Raji (cell line): ENCODE measurements around the gene MRPL34.

Experiments
- POLR2A ChIP-seq: IDR thresholded peaks from 2 replicates; pipeline ENCODE4 v1.6.1; 2011; ENCODE audit warnings: low read depth, low read length, control low read depth; ENCODE audit not compliant: insufficient read depth

MRPL34 gene

GRCh38 chr19:17319473-17320238, 14.0 kb downstream of the MRPL34 start:
- no peak for TF ChIP-seq POLR2A

GRCh38 chr19:17320435-17320834, 14.8 kb downstream of the MRPL34 start:
- no peak for TF ChIP-seq POLR2A

- no peak for TF ChIP-seq POLR2A
Observed at GRCh38 chr19:17321655-17322489, 16.2 kb downstream of the MRPL34 start.

- no peak for TF ChIP-seq POLR2A
Observed at GRCh38 chr19:17322854-17323253, 17.2 kb downstream of the MRPL34 start.

- TF ChIP-seq POLR2A: no peak
Observed at GRCh38 chr19:17323300-17323963, 17.8 kb downstream of the MRPL34 start.

GRCh38 chr19:17323964-17324332, 18.3 kb downstream of the MRPL34 start:
- no peak for TF ChIP-seq POLR2A

- no peak for TF ChIP-seq POLR2A
Observed at GRCh38 chr19:17324357-17325114, 18.9 kb downstream of the MRPL34 start.

GRCh38 chr19:17325133-17325532, 19.5 kb downstream of the MRPL34 start:
- TF ChIP-seq POLR2A: no peak

GRCh38 chr19:17325881-17326594, 20.4 kb downstream of the MRPL34 start:
- no peak for TF ChIP-seq POLR2A

- TF ChIP-seq POLR2A: no peak
Observed at GRCh38 chr19:17326595-17326966, 20.9 kb downstream of the MRPL34 start.

- TF ChIP-seq POLR2A: no peak
Observed at GRCh38 chr19:17327068-17327653, 21.5 kb downstream of the MRPL34 start.

- TF ChIP-seq POLR2A: no peak
Observed at GRCh38 chr19:17327654-17328516, 22.2 kb downstream of the MRPL34 start.

- TF ChIP-seq POLR2A: no peak
Observed at GRCh38 chr19:17328517-17329365, 23.1 kb downstream of the MRPL34 start.
